HG03108 (cell line): ENCODE results near the gene WDSUB1.

Experiments
- ATAC-seq: cut with Tn5 transposase; IDR thresholded peaks from one replicate; pipeline ENCODE4 v1.9.1; 2021; ENCODE audit warnings: moderate library complexity; ENCODE audit not compliant: unreplicated experiment

Gene WDSUB1

DNA sequence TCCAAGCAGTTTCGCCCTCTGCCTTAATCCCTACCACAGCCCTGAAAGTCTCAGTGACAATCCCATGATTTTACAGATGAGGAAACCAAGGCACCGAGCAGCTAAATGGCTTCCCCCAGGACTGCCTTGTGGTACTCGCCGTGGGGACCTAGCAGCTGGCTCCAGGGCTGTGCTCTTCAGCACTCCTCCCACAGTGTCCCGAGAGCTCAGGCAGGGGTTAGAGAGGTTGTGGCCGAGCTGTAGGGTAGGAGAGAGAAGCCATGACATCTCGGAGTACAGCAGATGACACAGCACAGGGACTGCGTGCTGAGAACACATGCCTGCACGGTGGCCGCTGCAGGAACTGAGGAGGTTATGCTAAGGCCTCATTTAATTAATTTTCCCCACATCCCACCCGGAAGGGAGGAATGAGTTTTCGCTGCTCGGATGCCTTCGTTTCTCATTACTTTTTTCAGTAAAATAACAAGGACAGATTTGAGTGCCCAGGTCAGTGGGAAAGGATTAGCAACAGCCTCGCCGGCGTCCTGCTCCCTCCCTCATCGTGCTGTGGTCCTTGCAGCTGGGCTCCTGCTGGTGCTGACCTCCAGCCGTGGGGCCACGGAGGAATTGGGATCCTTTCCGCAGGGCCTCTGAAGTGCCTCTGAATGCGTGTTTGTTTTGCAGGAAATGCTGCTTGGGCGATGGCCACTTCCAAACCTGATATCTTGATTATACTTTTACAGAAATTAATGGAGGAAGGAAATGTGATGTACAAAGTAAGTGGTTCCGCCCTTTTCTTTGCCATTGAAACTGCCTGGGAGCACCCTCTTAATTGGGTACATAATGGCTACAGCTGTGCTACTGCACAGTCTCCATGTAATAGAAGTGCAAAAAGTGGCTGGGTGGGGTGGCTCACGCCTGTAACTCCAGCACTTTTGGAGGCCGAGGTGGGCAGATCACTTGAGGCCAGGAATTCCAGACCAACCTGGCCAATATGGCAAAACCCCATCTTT, 61.2 kb downstream of the WDSUB1 start:
- no peak for ATAC-seq

DNA sequence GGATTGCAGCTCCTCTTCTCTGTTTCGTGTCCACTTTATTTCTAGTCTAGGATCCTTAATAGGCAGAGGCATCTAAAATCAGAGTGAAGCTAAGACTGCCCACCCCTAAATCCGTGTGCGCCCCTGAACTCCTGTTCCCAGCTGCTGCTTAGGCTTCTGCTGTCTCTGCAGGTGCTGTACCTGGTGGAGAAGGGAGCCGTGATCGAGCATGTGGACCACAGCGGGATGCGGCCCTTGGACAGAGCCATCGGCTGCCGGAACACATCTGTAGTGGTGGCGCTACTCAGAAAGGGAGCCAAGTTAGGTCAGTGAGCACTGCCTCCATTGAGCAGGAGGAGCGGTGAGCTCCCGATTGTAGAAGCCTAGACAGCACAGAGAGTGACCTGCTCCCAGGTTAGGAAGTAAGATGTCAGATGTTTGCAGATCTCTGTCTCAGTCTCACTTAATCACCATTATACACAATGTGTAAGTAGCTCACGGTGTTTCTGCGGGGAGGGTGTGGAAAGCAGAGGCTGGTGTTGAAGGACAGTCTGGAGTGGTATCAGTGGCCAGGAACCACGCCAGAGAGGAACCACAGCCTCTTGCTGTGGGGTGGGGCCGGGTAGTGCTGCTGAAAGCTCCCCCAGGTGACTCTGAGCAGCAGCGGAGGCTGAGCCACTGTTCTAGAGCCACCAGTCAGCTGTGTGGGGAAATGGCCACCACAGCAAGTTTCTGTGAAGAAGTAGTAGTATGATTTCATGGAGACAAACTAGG, 62.3 kb downstream of the WDSUB1 start:
- no peak for ATAC-seq

DNA sequence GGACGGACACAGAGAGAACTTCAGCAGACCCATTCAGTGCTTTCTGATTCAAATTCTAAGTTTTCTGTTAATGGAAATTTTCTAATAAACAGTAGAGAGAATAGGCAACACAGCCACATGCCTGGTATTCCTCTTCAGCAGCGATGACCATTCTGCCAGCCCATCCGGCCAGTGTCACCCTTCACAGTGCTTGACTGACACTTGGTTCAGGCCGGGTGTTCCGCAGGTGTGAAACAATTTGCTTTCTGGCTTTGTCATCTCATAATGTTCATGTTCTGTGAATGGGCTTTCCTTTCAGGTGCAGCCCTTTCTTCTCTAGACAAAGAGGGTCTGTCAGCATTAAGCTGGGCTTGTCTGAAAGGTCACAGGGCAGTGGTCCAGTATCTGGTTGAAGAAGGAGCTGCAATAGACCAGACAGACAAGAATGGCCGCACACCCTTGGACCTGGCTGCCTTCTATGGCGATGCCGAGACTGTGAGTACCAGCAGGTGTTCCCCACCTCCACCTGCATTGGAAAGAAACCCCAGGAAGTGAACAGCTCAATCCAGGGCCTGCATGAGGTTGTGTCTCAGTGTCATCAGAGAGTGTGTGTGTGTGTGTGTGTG, 67.0 kb downstream of the WDSUB1 start:
- ATAC-seq = no peak

DNA sequence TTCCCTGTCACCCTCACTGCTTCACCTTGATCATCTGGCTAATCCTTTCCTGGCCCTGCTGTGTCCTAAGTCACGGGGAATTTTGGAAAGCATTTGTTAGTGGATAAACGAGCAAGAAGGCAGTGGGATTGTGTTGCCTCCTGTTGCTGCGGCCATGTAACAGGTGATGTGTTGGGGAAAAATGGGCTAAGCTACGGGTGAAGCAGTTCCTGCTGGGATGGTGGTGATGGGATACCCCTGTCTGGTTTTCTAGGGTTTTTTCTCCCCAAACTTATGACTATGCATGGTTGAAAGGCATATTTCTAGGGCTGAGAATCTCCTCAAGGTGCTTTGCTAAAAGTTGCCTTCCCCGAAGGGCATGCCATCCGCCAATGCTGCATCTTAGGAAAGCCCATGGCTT, 68.1 kb downstream of the WDSUB1 start:
- ATAC-seq = no peak

DNA sequence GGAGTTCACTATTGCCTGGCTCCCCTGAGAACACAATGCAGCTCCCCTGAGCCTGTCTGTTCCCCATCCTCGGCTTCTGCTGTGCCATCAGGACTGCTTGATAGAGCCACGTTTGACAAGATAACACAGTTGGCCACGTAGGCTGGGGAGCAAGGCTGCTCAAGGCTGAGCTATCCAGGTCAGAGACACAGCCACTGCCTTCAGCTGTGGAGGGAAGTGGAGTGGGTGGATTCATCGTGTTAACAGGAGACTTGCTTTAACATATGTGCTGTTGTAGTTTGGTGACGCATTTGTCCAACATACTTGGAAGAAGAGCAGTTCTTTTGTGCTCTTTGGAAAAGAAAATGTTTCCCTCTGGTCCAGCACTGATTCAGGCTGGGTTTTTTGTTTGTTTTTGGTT, 68.8 kb downstream of the WDSUB1 start:
- no peak for ATAC-seq

DNA sequence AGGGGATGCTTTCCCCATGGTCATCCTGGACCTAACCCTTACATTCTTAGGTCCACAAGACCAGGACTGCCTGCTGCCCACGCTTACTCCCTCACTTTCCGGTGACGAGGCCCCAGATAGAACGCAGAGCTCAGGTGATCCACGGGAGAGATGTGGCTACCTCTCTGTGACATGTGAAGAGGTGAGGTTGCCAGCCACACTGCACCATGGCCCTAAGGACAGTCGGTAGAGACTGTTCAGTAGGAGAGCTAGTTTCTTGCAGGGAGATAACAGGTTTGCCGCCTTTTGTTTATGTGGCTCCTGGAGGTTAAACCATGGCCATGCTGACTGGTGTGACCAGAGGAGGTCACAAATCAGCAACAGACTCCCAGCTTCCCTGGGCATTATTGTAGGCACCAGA, 71.4 kb downstream of the WDSUB1 start:
- no peak for ATAC-seq

DNA sequence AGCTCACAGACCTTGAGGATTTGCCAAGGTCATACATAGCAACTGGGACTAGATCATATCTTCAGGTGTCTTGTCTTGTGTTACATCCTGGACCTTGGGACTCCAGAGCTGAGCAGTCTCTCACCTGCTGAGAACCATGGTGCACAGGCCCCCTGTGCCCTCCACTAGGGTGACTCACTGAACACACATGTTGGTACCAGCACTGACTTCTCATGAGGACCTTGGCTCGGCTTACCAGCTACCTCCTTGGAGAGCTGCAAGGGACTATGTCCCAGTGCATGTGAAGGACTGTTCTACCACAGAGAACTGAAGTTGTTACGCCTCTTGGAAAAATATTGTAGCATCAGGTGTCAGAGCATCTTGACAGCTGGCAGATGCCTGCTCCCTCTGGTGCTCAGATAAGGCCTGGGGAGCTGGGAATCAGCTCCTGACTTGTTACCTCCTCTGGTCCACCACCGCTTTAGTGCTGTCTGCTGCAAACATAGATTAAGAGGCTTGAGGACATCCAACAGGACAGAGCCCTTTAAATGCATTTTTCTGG, 72.1 kb downstream of the WDSUB1 start:
- ATAC-seq = no peak

DNA sequence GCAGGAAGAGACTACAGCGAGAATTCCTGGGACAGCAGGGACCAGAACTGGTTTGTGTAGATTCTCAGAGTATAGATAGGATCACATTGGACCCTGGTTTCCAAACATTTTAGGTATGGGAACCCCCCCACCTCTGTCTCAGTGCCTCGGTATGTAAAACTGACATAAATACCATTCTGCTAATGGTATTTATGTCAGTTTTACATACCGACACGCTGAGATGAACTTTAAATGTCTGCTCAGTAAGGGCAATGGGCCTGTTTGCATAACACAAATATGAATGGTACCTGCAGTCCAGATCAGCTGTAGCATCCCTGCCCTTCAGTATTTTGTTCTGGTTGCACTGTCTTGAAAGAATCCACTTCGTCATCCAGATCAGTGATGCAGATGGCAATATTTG, 73.2 kb downstream of the WDSUB1 start:
- no peak for ATAC-seq

DNA sequence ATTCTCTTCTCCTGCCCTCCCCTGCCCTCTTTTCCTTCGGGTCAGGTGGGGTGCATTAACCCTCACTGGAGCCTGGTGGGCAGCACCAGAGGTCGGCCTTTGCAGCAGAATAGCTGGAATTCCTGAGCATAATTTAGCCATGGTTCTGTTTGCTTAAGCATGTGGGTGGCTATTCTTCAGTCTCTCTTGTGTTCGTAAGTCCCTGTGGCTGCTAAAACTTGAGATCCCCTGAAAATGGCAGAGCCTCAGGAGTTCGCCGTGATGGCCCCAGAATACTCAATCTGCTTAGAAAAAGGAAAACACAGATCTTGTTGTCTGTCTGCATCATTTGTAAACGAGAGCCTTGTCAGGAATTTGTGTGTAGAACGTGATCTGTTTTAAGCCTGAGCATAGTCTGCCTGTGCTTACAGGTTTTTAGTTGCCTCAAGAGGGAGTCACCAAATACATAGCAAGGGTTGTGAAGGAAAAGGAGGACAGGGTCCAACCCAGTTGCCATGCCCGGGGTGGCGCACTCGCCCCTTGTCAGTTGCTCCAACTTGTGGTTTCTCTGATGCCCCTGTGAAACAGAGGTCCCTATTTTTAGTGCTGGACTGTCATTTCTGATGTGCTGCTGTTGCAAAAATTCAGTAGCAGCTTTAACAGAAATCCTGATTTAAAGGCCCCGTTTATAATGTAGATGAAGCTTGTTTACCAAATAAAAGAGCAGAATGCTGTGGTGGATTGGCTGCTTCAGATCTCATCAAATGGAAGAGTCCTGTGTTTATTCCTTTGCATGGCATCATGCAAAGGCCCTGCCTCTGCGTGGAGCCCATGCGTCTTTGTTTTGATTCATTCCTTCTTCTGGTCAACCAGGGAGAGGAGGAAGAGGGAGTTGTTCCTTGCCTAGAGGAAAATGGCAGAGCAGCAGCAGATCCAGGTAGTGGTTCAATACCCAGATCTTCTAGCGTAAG, 74.8 kb downstream of the WDSUB1 start:
- ATAC-seq = no peak

DNA sequence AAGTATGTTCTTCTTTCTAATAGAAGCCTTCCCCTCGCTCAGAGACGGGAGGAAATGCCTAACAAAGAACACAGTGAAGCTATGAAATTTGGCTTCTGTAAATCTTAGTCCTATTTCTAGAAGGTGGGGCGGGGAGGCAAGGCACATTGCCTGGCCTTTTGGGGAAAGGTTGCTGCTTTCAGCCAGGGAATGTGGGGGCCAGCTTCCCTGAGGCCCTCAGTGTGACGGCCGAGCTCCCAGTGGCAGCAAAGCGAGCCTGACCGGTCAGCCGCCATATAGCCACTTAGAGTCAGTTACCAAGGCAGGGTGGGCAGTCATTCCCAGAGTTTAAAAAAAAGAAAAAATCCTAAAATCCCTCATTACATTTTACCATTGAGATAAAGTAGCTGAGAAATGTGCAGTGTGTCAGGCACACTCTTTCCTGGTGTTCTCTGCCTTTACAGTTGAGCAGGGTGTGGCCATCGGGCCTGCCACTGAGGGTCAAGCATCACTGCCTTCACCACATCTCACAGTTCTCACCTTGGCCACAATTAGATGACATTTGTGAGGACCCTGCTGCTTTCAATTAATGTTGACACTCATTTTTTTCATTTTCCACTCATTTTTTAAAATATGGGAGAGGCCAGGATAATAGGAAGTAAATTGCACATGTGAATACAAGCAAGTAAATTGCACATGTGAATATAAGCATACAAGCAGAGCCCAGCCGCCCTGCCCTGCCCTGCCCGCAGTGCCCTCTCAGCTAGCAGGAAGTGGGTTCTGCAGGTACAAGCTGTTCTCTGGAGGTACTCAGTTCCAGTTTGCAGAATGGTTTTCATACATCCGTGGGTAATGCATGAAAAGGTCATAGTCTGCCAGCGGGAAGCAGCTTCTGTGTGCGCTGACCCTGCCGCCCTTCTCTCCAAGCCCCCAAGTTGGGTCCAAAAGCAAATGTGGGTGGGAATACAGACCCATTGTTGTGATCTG, 76.9 kb downstream of the WDSUB1 start:
- peak; percentile 72 for ATAC-seq

DNA sequence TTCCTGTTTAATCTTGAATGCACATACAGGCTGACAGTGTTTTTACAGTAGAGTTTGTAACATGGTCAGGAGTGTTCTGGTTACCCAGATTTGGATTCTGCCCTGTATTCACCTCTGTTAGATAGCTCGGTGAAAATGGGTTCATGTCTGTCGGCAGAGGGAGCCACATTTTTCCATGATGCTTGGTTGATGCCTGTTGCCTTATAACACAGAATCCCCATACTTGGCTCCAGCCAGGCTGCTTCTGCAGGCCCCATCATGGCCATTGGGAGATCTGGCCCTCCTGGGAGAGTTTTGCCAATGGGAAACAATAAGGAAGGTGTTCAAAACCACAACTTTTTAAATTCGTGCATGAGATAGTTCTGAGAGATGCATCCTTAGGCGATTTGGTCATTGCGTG, 78.1 kb downstream of the WDSUB1 start:
- no peak for ATAC-seq

DNA sequence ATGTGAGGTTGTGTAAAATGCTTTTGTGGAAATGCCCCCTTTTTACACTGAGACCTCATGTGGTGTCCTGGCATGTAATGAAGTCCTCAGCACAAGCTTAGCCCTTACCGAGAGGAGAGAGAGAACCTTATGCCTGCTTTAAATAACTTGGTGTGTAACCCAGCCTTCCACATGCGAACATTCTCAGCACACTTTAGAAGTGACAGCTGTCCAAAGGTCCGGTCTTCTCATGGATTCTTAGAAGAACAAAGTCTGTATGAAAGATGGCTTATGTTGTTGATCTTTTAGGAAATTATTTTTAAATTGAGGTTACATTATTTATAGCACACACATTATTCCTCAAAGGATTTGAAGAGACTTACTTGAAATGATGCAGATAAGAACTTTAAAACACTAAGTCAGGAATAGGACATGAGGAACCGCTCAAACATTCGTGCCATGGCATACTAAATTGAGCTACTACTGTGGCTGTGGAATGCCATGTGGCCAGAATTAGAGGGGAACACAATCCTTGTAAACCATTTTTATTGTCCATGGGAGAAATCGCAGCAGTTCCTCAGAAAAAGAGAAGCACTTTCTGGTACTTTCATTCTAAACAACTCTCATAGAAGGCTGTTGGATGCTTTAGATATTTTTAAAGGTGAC, 79.6 kb downstream of the WDSUB1 start:
- ATAC-seq = no peak

DNA sequence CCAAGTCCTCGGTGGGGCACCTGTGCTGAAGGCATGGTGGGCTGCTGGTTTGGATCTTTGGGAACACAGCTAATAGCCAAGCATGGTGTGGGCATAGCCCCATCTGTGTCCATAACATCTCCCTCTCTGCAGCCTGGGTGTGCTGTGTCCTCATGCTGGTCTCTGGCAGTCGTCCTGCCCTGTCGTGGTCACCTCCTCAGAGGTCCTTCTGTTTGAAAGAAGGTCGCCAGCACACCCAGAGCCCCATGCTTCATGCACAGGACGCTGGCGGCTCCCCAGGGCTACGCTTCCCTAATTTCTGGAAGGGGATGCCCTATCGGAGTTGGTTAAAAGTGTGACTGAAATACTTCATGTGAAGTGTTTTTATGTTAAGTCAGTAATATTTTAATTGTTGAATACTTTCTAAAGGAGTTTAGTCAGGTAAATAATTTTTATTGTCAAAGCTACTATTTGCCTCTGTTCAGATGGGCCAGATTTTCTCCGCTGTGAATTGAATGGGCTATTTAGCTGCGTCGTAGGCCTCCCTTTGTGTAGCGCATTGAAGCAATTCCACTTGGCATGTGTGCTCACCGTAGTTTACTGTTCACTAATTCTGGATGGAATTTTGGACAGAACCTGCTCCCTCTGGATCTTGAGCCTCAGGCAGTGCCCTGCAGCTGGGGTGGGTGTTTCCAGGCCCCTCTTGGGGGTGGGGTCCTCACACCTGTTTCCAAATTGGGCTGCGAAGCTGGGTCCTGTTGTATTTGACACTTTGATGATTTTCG, 81.9 kb downstream of the WDSUB1 start:
- ATAC-seq = no peak

DNA sequence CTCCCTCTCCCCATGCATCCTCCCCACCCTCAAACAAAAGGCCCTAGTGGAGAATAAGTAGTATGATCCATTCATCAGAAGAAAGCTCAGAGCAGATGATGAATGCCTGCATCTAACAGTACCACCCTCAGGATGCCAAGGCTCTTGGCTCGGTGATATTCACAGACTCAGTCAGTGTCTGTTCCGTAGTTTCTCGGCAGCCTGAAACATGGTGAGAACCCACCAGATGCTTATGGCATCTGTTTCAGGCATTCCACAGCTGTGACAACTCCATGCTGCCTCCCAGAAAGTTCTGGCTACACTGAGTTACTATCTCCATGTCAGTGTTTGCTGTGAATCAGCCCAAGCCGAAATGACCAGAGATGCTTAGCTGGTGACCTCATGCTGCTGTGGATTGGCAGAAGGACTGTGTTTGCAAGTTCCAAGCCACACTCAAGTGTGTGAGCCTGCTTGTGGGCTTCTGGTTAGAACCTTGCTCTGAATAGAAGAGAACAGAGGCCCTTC, 83.9 kb downstream of the WDSUB1 start:
- no peak for ATAC-seq

DNA sequence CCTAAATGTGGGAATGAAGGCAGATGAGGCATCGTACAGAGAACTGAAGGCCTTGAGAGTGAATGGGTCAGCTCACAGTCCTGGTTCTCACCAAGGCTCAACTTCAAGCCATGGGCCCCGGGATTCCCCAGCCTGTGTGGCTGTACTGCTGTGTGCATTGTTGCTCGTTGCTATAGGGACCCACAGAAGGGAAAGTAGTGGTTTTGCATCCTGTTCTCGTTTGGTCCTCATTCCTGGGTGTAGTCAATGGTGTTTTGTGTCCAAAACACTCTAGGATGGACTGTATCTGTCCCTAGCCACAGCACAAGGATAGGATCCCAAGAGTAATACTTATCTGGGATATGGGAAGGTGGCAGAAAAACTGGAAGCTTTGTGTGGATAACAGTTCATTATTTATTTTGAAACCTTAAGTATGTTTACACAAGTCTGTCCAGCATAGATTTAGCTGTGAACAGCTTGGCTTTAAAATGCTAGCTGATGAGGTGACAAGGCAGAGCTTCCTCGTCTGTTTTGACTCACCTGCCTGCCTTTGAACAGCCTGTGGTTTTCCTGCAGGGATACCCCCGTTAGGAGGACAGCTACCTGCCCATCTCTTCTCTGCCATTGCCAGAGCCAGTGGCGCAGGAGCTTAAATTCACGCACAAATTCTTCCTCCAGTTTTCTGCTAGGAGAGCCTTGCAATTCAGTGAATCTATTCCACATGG, 85.0 kb downstream of the WDSUB1 start:
- ATAC-seq = peak; percentile 99

DNA sequence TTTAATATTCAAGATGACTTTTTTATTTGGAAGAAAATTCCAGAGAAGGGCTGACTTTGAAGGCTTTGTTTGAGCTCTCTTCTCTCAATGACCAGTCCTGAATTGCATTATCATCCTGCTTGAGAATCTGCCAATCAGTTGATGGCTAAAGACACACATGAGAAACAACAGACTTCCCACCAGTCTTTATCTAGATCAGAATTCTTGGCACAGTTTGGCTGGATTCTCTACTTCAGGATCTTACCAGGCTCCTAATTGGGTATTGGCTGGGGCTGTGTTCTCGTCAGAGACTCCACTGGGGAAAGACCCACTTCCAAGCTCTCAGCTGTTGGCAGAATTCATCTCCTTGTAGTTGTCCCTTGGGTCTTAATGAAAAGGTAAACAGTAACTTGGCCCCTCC, 86.0 kb downstream of the WDSUB1 start:
- ATAC-seq = no peak
